HFF-Myc (cell line): ENCODE results near the gene ZNF708.
A peak's percentile ranks its signal among the peaks of the same experiment; 100 is the strongest.
"Not testable (repeated sequence)": the region's sequence is repeated elsewhere in the genome, so short reads cannot be mapped to it uniquely, and the experiment has no call there.

Experiments used
- DNase-seq: peaks from one replicate; pipeline ENCODE4 v3.0.0-alpha.2; 2011; ENCODE audit warnings: low read depth; ENCODE audit errors: extremely low read depth
- H3K4me3 ChIP-seq: replicated peaks from 2 replicates; pipeline ENCODE4 v1.5.1; 2011; ENCODE audit warnings: low read depth, mild to moderate bottlenecking, control low read depth, low read length
- CTCF ChIP-seq: IDR thresholded peaks from 2 replicates; pipeline ENCODE4 v1.5.1; 2012; ENCODE audit warnings: mild to moderate bottlenecking, low read depth, low read length, control low read depth; ENCODE audit errors: missing control alignments

The ZNF708 gene

GRCh38 chr19:21328885-21329605 lies at the start of gene ZNF708:
Gene ZNF708, minus strand, starts transcription at chr19:21329410. Its CDS starts 198 bp downstream, at chr19:21329212.
- peak; percentile 76 for DNase-seq
- H3K4me3 ChIP-seq, result peak within 1 kb of the TSS; percentile 68
- no peak for TF ChIP-seq CTCF

- DNase-seq, result no peak
- TF ChIP-seq CTCF, result no peak
Measured at GRCh38 chr19:21362291-21362690, 33.1 kb upstream of the ZNF708 start.

GRCh38 chr19:21358768-21359451 lies 29.7 kb upstream of the ZNF708 start, which contains the start of gene ZNF738:
Gene ZNF738, plus strand, starts transcription at chr19:21359000. Its CDS starts 141 bp downstream, at chr19:21359141.
- DNase-seq, result peak; percentile 90
- no peak for TF ChIP-seq CTCF
- peak within 1 kb of the TSS; percentile 63 for H3K4me3 ChIP-seq

More at GRCh38 chr19:21362291-21362690, 33.1 kb upstream of the ZNF708 start:
- no peak overlapping the region for H3K4me3 ChIP-seq

- no peak for TF ChIP-seq CTCF
- H3K4me3 ChIP-seq, result no peak overlapping the region
- DNase-seq, result no peak
Measured at GRCh38 chr19:21352830-21353229, 23.6 kb upstream of the ZNF708 start.

GRCh38 chr19:21344841-21345240 lies 15.6 kb upstream of the ZNF708 start:
- not testable (repeated sequence) for H3K4me3 ChIP-seq

GRCh38 chr19:21335721-21336120 lies 6.5 kb upstream of the ZNF708 start:
- TF ChIP-seq CTCF, result no peak
- DNase-seq, result no peak
- no peak overlapping the region for H3K4me3 ChIP-seq

More at GRCh38 chr19:21344841-21345240, 15.6 kb upstream of the ZNF708 start:
- DNase-seq, result not testable (repeated sequence)

- H3K4me3 ChIP-seq, result peak overlapping the region; percentile 68
- TF ChIP-seq CTCF, result no peak
- no peak for DNase-seq
Measured at GRCh38 chr19:21328406-21328805, 804 bp downstream of the ZNF708 start.
